ENCODE data around the gene ABCC3. TPM values are rescaled to one million over a fixed set of nuclear protein-coding genes. Genes with fewer than 3 reads are reported as not detected.
"Not testable (repeated sequence)": the region's sequence is repeated elsewhere in the genome, so short reads cannot be mapped to it uniquely, and the experiment has no call there.

Gene ABCC3
- total and polyA plus RNA-seq, 8 donors: 13.6 to 1,043 (median 188) TPM

- Histone ChIP-seq H3K36me3 (peaks cover 0 to 38% (median 22%) of the 10 kb centered on the region in 4 donors), H3K27ac (no peak overlapping the region), H3K9me3 (no peaks in the 10 kb centered on the region), H3K4me1 (peaks cover 19 to 43% (median 34%) of the 10 kb centered on the region in 4 donors), H3K4me3 (no peak overlapping the region), H3K27me3 (no peaks in the 10 kb centered on the region)
- intact Hi-C loops (cut with DNase I; ENCODE audit: low total_unique reads): no loop called here
- WGBS, 5 donors: 87 to 94% (median 92%) methylated on average over 11 to 12 of the region's 12 CpGs
- DNase-seq: no peak
- TF ChIP-seq POLR2A (IDR thresholded peaks at IDR 0.05): no peak
- no peak for TF ChIP-seq POLR2AphosphoS5 (IDR thresholded peaks at IDR 0.05)
- TF ChIP-seq EP300 (IDR thresholded peaks at IDR 0.05): no peak
- TF ChIP-seq CTCF (IDR thresholded peaks at IDR 0.05): no peak
Observed at GRCh38 chr17:50677851-50678375, 43.2 kb downstream of the ABCC3 start.

- Histone ChIP-seq H3K27me3 (no peaks in the 10 kb centered on the region), H3K36me3 (peaks cover 0 to 38% (median 19%) of the 10 kb centered on the region in 4 donors), H3K4me3 (no peak overlapping the region), H3K4me1 (peaks cover 21 to 48% (median 41%) of the 10 kb centered on the region in 4 donors), H3K9me3 (no peaks in the 10 kb centered on the region), H3K27ac (no peak overlapping the region)
- TF ChIP-seq POLR2AphosphoS5 (IDR thresholded peaks at IDR 0.05): no peak
- no peak for TF ChIP-seq CTCF (IDR thresholded peaks at IDR 0.05)
- TF ChIP-seq EP300 (IDR thresholded peaks at IDR 0.05): no peak
- no peak for TF ChIP-seq POLR2A (IDR thresholded peaks at IDR 0.05)
- WGBS, 5 donors: 78 to 91% (median 80%) methylated on average over 11 of the region's 11 CpGs
- intact Hi-C loops (cut with DNase I; ENCODE audit: low total_unique reads): no loop called here
- DNase-seq: no peak
Observed at GRCh38 chr17:50679008-50679544, 44.4 kb downstream of the ABCC3 start.

GRCh38 chr17:50680126-50680525 is 45.4 kb downstream of the ABCC3 start:
- no peaks in the 10 kb centered on the region for H3K9me3 ChIP-seq
- WGBS, 5 donors: 94 to 97% (median 96%) methylated on average over 5 of the region's 5 CpGs
- H3K4me1 ChIP-seq: peaks cover 21 to 54% (median 42%) of the 10 kb centered on the region in 4 donors
- intact Hi-C loops (cut with DNase I; ENCODE audit: low total_unique reads): no loop called here
- TF ChIP-seq EP300 (IDR thresholded peaks at IDR 0.05) (no peak), POLR2AphosphoS5 (IDR thresholded peaks at IDR 0.05) (no peak), CTCF (IDR thresholded peaks at IDR 0.05) (no peak), POLR2A (IDR thresholded peaks at IDR 0.05) (no peak)
- DNase-seq: no peak
- no peak overlapping the region for H3K4me3 ChIP-seq
- H3K36me3 ChIP-seq: peaks cover 0 to 38% (median 19%) of the 10 kb centered on the region in 4 donors
- H3K27ac ChIP-seq: no peak overlapping the region
- no peaks in the 10 kb centered on the region for H3K27me3 ChIP-seq

GRCh38 chr17:50680543-50681262 is 46.0 kb downstream of the ABCC3 start:
- Histone ChIP-seq H3K27ac (peak overlapping the region in 4 of 5 donors; percentile 42 to 70 (median 54)), H3K36me3 (peaks cover 0 to 33% (median 19%) of the 10 kb centered on the region in 4 donors), H3K4me1 (peaks cover 25 to 54% (median 40%) of the 10 kb centered on the region in 4 donors)
- H3K27me3 ChIP-seq; intact Hi-C loops (cut with DNase I; ENCODE audit: low total_unique reads); H3K4me3 ChIP-seq; H3K9me3 ChIP-seq; DNase-seq: not testable (repeated sequence)
- 69 to 77% (median 71%) methylated on average over 12 of the region's 12 CpGs for WGBS, 5 donors

Data from stomach (tissue), 9 donors.